AG04450 (cell line): ENCODE measurements around the gene VPS18. TPM values are rescaled to one million over a fixed set of nuclear protein-coding genes. Genes with fewer than 3 reads are reported as not detected.

Source experiments
- CTCF ChIA-PET: fragments of 300-600, 350-600 bp; formaldehyde crosslinking; extraction: SDS; loops from one replicate; lab custom pipeline; 2022; ENCODE audit warnings: antibody characterized with exemption, inconsistent platforms; lab: Charles Lee
- POLR2A ChIA-PET: fragments of 350-600 bp; formaldehyde crosslinking; extraction: SDS; loops from one replicate; lab custom pipeline; 2021; ENCODE audit warnings: antibody characterized with exemption, inconsistent platforms; lab: Yijun Ruan, JAX
- DNase-seq: peaks from one replicate; pipeline ENCODE4 v3.0.0-alpha.2; 2011; ENCODE audit warnings: low read depth, low spot score
- H3K27ac ChIP-seq: one replicate; pipeline ENCODE4 v1.5.1; 2012; ENCODE audit warnings: low read depth, low read length, control low read depth
- H3K27me3 ChIP-seq: one replicate; pipeline ENCODE4 v1.6.0; 2012; ENCODE audit warnings: low read length; ENCODE audit not compliant: control insufficient read depth, insufficient read depth
- H3K4me3 ChIP-seq: 2 replicates; pipeline ENCODE4 v1.5.1; 2011; ENCODE audit warnings: mild to moderate bottlenecking, low read depth, low read length, control low read depth
- H3K9me3 ChIP-seq: 2 replicates; pipeline ENCODE4 v1.5.1; 2012; ENCODE audit warnings: low read length; ENCODE audit not compliant: control insufficient read depth, insufficient read depth
- CTCF ChIP-seq: IDR thresholded peaks from 2 replicates; pipeline ENCODE4 v1.5.1; 2011; ENCODE audit warnings: low read depth, low read length, control low read depth, inconsistent platforms
- polyA plus RNA-seq: library from polyadenylated mRNA; depleted of rRNA; stranded (reverse); fragments of >200 nt; gene quantifications from 2 replicates; pipeline ENCODE4 v1.2.3, GENCODE V29; 2011

VPS18 gene
- polyA plus RNA-seq, 1 experiment: 18.7 TPM

- Histone ChIP-seq H3K4me3 (peak overlapping the region; percentile 63), H3K27ac (no peak overlapping the region), H3K27me3 (peaks cover 34% of the 10 kb centered on the region), H3K9me3 (no peaks in the 10 kb centered on the region; the same call in 1 of the 2 replicates)
- ChIA-PET CTCF (interaction anchor here (0.5 to 3.0 kb wide), 12 partner anchors 9 to 292 kb away, joined by 3 to 30 read pairs (median 6); no protein-coding TSS in a partner anchor), POLR2A (interaction anchor here (0.5 to 3.1 kb wide), 6 partner anchors 11 to 91 kb away, joined by 3 to 14 read pairs (median 7); partner anchors contain the start of gene CHAC1)
- no peak for DNase-seq
- TF ChIP-seq CTCF: peak; percentile 72
Observed at GRCh38 chr15:40930430-40931299, 36.4 kb downstream of the VPS18 start.

GRCh38 chr15:40931300-40932142, 37.3 kb downstream of the VPS18 start:
- TF ChIP-seq CTCF: no peak
- POLR2A ChIA-PET: interaction anchor here (1.7 to 3.1 kb wide), 2 partner anchors 10 to 22 kb away, joined by 7 to 14 read pairs; partner anchors contain the start of gene CHAC1
- Histone ChIP-seq H3K27me3 (peaks cover 26% of the 10 kb centered on the region), H3K27ac (no peak overlapping the region), H3K4me3 (peak overlapping the region; percentile 63), H3K9me3 (no peaks in the 10 kb centered on the region; the same call in 1 of the 2 replicates)
- no peak for DNase-seq
- CTCF ChIA-PET: interaction anchor here (0.6 to 3.0 kb wide), 7 partner anchors 10 to 114 kb away, joined by 3 to 30 read pairs (median 5); no protein-coding TSS in a partner anchor

GRCh38 chr15:40932156-40932555, 37.9 kb downstream of the VPS18 start:
- peaks cover 20% of the 10 kb centered on the region for H3K27me3 ChIP-seq
- no peak overlapping the region for H3K4me3 ChIP-seq
- no peaks in the 10 kb centered on the region; the same call in 1 of the 2 replicates for H3K9me3 ChIP-seq
- no peak for DNase-seq
- no peak overlapping the region for H3K27ac ChIP-seq
- TF ChIP-seq CTCF: no peak
- ChIA-PET CTCF (interaction anchor here (0.6 to 3.0 kb wide), 5 partner anchors 10 to 113 kb away, joined by 3 to 30 read pairs (median 5); no protein-coding TSS in a partner anchor), POLR2A (no interaction called here)

- Histone ChIP-seq H3K9me3 (no peaks in the 10 kb centered on the region; the same call in 1 of the 2 replicates), H3K27ac (no peak overlapping the region), H3K4me3 (no peak overlapping the region), H3K27me3 (peaks cover 14% of the 10 kb centered on the region)
- ChIA-PET CTCF (interaction anchor here (1.2 kb wide), 1 partner anchor 9 kb away, joined by 10 read pairs; no protein-coding TSS in a partner anchor), POLR2A (no interaction called here)
- no peak for DNase-seq
- TF ChIP-seq CTCF: no peak
Observed at GRCh38 chr15:40932649-40933516, 38.6 kb downstream of the VPS18 start.
